Measurements from ENCODE around the gene MRPS23.

Gene MRPS23

GRCh38 chr17:57866319-57866718, 16.5 kb upstream of the MRPS23 start:
- TF ChIP-seq CTCF (IDR thresholded peaks at IDR 0.05) = no peak
- Histone ChIP-seq H3K36me3 (peaks cover 21% of the 10 kb centered on the region), H3K4me1 (ENCODE audit: control insufficient read depth in 1 of 2, insufficient read depth in 1 of 2, low read depth in 1 of 2, low read length in 1 of 2) (peaks cover 36 to 38% of the 10 kb centered on the region in 2 experiments), H3K9me3 (no peaks in the 10 kb centered on the region), H3K27ac (no peak overlapping the region), H3K27me3 (no peaks in the 10 kb centered on the region), H3K4me3 (ENCODE audit: low read depth in 1 of 2, low read length in 1 of 2) (no peak overlapping the region)

GRCh38 chr17:57864273-57864672, 14.4 kb upstream of the MRPS23 start:
- H3K27ac ChIP-seq = no peak overlapping the region
- peaks cover 8% of the 10 kb centered on the region for H3K36me3 ChIP-seq
- no peaks in the 10 kb centered on the region for H3K9me3 ChIP-seq
- no peak for TF ChIP-seq CTCF (IDR thresholded peaks at IDR 0.05)
- peaks cover 47 to 50% of the 10 kb centered on the region in 2 experiments for H3K4me1 ChIP-seq (ENCODE audit: control insufficient read depth in 1 of 2, insufficient read depth in 1 of 2, low read depth in 1 of 2, low read length in 1 of 2)
- no peaks in the 10 kb centered on the region for H3K27me3 ChIP-seq
- H3K4me3 ChIP-seq (ENCODE audit: low read depth in 1 of 2, low read length in 1 of 2) = no peak overlapping the region

DNA sequence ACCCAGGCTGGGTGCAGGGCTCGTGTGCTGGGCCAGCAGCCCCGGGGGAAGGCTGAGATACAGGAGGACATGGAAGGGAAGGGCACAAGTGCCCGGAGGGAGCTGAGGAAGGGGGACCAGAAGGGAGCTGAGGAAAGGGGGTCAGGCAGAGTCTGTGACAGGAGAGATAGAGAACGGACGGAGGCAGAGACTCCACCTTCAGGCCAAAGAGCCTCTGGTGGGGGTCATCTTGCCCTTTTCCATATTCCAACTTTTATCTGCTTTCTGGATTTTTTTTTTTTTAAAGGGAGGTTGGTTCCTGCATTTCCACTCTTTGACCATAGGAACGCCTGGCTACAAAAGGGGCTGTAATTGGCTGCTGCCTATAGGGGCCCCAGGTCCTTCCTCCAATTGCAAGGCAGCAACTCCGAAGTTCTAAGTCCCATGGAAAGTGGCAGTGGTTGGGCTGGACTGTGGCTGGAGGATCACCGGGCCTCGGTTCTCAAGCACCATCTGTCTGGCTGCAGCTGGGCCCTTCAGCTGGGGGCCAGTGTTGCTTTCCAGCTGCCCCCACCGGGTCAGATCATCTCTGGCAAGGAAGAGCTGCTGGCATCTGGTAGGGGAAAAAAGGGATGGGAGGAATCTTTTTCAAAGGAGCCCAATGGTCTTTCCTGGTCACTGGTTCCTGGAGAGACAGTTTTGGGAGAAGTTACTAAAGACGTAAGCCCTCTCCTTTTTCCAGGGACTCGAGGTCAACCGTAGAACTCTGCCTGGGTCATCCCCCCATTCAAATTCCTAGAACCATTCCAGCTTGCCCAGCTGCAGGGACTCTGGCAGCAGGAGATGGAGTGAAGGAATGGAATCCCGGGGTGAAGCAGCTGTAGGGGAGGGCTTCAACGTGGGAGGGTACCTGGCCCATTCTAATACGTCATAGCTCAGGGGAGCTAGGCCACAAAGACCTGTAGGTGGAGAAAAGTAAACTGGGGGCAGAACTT, 13.1 kb upstream of the MRPS23 start:
- no peak for TF ChIP-seq CTCF (IDR thresholded peaks at IDR 0.05)
- Histone ChIP-seq H3K4me1 (ENCODE audit: control insufficient read depth in 1 of 2, insufficient read depth in 1 of 2, low read depth in 1 of 2, low read length in 1 of 2) (peaks cover 36 to 40% of the 10 kb centered on the region in 2 experiments), H3K9me3 (no peaks in the 10 kb centered on the region), H3K36me3 (peaks cover 8% of the 10 kb centered on the region), H3K4me3 (ENCODE audit: low read depth in 1 of 2, low read length in 1 of 2) (no peak overlapping the region), H3K27me3 (no peaks in the 10 kb centered on the region), H3K27ac (no peak overlapping the region)

- Histone ChIP-seq H3K36me3 (peaks cover 8% of the 10 kb centered on the region), H3K4me3 (ENCODE audit: low read depth in 1 of 2, low read length in 1 of 2) (peak overlapping the region; percentile 78 to 81), H3K27ac (peak overlapping the region; percentile 92)
These were observed 12.2 kb upstream of the MRPS23 start for GRCh38 chr17:57861790-57862693.

More at GRCh38 chr17:57861790-57862693, 12.2 kb upstream of the MRPS23 start:
- Histone ChIP-seq H3K4me1 (ENCODE audit: control insufficient read depth in 1 of 2, insufficient read depth in 1 of 2, low read depth in 1 of 2, low read length in 1 of 2) (peaks cover 27 to 35% of the 10 kb centered on the region in 2 experiments), H3K9me3 (no peaks in the 10 kb centered on the region), H3K27me3 (no peaks in the 10 kb centered on the region)
- no peak for TF ChIP-seq CTCF (IDR thresholded peaks at IDR 0.05)
